ENCODE data around the gene LMX1A.

DNA sequence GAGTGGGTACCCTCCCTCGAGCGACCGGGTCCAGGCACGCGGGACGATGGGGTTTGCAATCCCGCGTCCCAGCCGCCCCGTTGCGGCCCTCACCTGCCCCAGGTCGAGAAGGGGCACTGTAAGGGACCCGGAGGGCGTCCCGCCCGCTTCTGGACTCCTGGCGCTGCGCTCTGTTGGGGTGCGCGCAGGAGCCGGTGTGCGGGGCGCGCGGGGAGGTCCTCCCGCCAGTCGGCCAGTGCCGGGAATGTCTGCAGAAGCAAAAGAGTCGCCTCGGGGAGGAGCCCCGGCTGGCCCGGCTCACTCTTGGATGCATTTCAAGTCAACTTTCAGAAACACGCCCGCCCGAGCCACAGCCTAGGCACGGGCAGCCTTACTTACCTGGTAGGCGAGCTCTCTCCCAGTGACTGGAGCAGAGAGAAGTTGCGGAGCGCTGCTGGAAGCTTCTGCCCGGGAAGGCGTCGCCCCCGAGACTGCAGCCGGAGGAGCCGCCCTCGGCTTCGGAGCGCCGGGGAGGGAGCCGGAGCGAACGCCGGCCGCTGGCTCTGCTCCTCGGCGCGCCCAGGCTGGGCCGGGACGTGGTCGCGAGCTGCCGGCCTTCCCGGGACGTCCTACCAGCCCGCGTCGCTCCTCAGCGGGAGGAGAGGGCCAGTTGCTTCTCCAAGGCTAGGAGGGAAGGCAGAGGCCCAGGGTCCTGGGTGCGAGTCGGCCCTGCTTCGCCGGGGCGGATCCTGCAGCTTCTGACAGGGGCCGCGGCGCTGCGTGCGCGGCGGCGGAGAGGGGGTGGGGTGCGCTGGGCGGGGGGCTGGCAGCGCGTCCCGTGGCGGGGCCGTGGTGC, at the start of gene LMX1A:
- TF ChIP-seq, protein P1, sequence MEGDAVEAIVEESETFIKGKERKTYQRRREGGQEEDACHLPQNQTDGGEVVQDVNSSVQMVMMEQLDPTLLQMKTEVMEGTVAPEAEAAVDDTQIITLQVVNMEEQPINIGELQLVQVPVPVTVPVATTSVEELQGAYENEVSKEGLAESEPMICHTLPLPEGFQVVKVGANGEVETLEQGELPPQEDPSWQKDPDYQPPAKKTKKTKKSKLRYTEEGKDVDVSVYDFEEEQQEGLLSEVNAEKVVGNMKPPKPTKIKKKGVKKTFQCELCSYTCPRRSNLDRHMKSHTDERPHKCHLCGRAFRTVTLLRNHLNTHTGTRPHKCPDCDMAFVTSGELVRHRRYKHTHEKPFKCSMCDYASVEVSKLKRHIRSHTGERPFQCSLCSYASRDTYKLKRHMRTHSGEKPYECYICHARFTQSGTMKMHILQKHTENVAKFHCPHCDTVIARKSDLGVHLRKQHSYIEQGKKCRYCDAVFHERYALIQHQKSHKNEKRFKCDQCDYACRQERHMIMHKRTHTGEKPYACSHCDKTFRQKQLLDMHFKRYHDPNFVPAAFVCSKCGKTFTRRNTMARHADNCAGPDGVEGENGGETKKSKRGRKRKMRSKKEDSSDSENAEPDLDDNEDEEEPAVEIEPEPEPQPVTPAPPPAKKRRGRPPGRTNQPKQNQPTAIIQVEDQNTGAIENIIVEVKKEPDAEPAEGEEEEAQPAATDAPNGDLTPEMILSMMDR (IDR thresholded peaks at IDR 0.05; ENCODE audit: low read length), result no peak
- no peak for TF ChIP-seq EZH2 (optimal IDR thresholded peaks at IDR 0.05; ENCODE audit: low read depth, low read length)
